KOPT-K1 (cell line): ENCODE measurements around the gene UBA5.

Source experiments
- H3K27ac ChIP-seq: fragments of 200-600 bp; sonication (generic); 2 replicates; pipeline ENCODE4 v1.5.1; 2016; ENCODE audit warnings: antibody characterized with exemption, mild to moderate bottlenecking, low read depth, low read length; ENCODE audit not compliant: poor library complexity, severe bottlenecking
- H3K36me3 ChIP-seq: fragments of 200-600 bp; sonication (generic); 2 replicates; pipeline ENCODE4 v1.5.1; 2017; ENCODE audit warnings: antibody characterized with exemption, mild to moderate bottlenecking, low read length, moderate library complexity; ENCODE audit not compliant: insufficient read depth
- H3K9me3 ChIP-seq: fragments of 200-600 bp; sonication (generic); 2 replicates; pipeline ENCODE4 v1.5.1; 2017; ENCODE audit warnings: antibody characterized with exemption, low read length, mild to moderate bottlenecking; ENCODE audit not compliant: insufficient read depth, poor library complexity, severe bottlenecking

The UBA5 gene

DNA sequence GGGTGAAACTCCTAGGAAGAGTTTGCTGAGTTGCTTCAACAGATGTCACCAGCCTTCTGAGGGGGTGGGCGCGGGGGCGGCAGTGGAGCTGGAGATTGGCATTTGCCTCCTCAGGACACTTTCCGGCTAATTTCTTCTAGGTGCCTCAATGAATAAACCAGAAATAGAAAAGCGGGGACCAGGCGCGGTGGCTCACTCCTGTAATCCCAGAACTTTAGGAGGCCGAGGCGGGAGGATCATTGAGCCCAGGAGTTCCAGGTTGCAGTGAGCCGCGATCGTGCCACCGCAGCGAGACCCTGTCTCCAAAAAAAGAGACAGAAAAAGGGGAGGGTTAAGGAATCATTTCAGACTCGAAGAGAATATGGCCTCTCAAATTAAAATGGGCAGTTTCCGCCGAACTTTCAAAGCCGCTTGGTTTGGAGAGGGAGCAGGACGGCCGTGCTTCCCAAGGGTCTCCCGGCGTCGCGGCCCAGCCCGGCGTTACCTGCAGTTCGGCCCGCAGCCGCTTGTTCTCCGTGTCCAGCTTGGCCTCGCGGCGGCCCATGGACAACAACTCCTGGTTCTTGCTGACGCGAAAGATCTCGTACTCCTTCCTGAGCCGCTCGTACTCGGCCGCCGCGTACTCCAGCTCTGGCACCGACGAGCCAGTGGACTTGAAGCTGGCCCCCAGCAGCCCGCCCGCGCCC lies 61.5 kb downstream of the UBA5 start:
- Histone ChIP-seq H3K9me3 (no peaks in the 10 kb centered on the region), H3K36me3 (peaks cover 2% of the 10 kb centered on the region; the same call in 1 of the 2 replicates), H3K27ac (peak overlapping the region; percentile 44)

DNA sequence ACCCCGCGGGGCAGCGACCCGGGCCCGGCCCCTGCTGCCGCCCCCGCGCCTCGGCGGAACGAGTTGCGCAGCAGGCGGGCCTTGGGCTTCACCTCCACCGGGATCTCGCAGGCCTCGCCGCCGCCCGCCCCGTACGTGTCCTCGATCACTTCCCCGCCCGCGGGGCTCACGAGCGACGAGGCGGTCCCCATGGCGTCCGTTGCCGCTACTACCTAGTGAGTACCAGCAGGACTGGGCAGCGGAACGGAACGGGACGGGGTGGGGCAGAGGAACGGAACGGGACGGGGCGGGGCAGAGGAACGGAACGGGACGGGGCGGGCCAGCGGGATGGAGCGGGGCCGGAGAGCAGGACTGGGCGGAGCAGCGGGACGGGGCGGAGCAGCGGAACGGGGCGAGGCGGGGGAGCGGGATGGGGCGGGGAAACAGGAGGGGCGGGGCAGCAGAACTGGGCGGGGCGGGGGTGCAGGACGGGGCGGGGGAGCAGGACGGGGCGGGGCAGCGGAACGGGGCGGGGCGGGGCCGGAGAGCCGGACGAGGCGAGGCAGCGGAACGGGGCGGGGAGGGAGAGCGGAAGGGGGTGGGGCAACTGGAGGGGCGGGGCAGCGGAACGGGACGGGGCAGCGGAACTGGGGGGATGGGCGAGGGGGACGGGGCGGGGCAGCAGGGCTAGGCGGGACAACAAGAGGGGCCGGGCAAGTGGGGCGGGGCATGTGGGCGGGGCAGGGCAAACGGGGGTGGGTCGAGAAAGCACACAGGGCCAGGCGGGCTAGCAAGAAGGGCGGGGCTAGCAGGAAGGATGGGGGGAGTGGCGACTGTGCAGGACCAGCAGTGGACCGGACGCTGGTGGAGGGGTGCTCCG lies 62.3 kb downstream of the UBA5 start, which contains the start of gene NPHP3:
TSS of gene NPHP3 (minus strand) at position 245 of the 859 bp plus-strand sequence. CDS start at position 191, 54 bp downstream.
- H3K9me3 ChIP-seq, result no peaks in the 10 kb centered on the region
- H3K27ac ChIP-seq, result peak within 1 kb of the TSS; percentile 44
- H3K36me3 ChIP-seq, result no peaks in the 10 kb centered on the region

- H3K36me3 ChIP-seq, result no peaks in the 10 kb centered on the region
- H3K27ac ChIP-seq, result peak overlapping the region; percentile 41
- no peaks in the 10 kb centered on the region for H3K9me3 ChIP-seq
Observed at GRCh38 chr3:132723024-132723950, 63.2 kb downstream of the UBA5 start.

GRCh38 chr3:132726341-132726823 lies 66.3 kb downstream of the UBA5 start:
- H3K9me3 ChIP-seq, result no peaks in the 10 kb centered on the region
- H3K36me3 ChIP-seq, result no peaks in the 10 kb centered on the region
- no peak overlapping the region for H3K27ac ChIP-seq
